Neuron (in vitro differentiated cells): Measurements from ENCODE around the gene PRKACG.

Experiments used
- H2AFZ ChIP-seq: one replicate; pipeline ENCODE4 v1.6.1; 2013; ENCODE audit warnings: low read depth, mild to moderate bottlenecking, inconsistent platforms, low read length, moderate library complexity
- H3K27me3 ChIP-seq: one replicate; pipeline ENCODE4 v1.6.1; 2013; ENCODE audit warnings: low read length; ENCODE audit not compliant: insufficient read depth
- H3K36me3 ChIP-seq: one replicate; pipeline ENCODE4 v1.6.1; 2013; ENCODE audit warnings: low read length; ENCODE audit not compliant: insufficient read depth
- H3K4me1 ChIP-seq: one replicate; pipeline ENCODE4 v1.6.1; 2013; ENCODE audit warnings: low read length; ENCODE audit not compliant: insufficient read depth
- H3K4me3 ChIP-seq: 2 replicates; pipeline ENCODE4 v1.5.1; 2013; ENCODE audit warnings: mild to moderate bottlenecking, low read length, moderate library complexity
- H3K9me3 ChIP-seq: one replicate; pipeline ENCODE4 v1.6.1; 2013; ENCODE audit warnings: low read length

Gene PRKACG

GRCh38 chr9:69036799-69037198 is 22.9 kb upstream of the PRKACG start:
- Histone ChIP-seq H3K4me3 (peak overlapping the region; percentile 75), H3K36me3 (no peaks in the 10 kb centered on the region), H3K27me3 (no peaks in the 10 kb centered on the region), H3K4me1 (peaks cover 7% of the 10 kb centered on the region), H2AFZ (no peak overlapping the region), H3K9me3 (no peaks in the 10 kb centered on the region)

GRCh38 chr9:69036309-69036708 is 22.4 kb upstream of the PRKACG start:
- H3K9me3 ChIP-seq = no peaks in the 10 kb centered on the region
- H3K27me3 ChIP-seq = no peaks in the 10 kb centered on the region
- H3K4me3 ChIP-seq = peak overlapping the region; percentile 75
- peak overlapping the region; percentile 94 for H2AFZ ChIP-seq
- peaks cover 7% of the 10 kb centered on the region for H3K4me1 ChIP-seq
- H3K36me3 ChIP-seq = no peaks in the 10 kb centered on the region

GRCh38 chr9:69035438-69036308 is 21.8 kb upstream of the PRKACG start, which contains the start of gene FXN:
Gene FXN (plus strand): TSS chr9:69035752. CDS start chr9:69035783, 31 bp downstream.
- no peaks in the 10 kb centered on the region for H3K27me3 ChIP-seq
- peak within 1 kb of the TSS; percentile 75 for H3K4me3 ChIP-seq
- peaks cover 7% of the 10 kb centered on the region for H3K4me1 ChIP-seq
- H2AFZ ChIP-seq = peak within 1 kb of the TSS; percentile 94
- no peaks in the 10 kb centered on the region for H3K36me3 ChIP-seq
- no peaks in the 10 kb centered on the region for H3K9me3 ChIP-seq

- Histone ChIP-seq H3K4me1 (peaks cover 7% of the 10 kb centered on the region), H2AFZ (no peak overlapping the region), H3K4me3 (no peak overlapping the region), H3K9me3 (peaks cover 2% of the 10 kb centered on the region), H3K36me3 (no peaks in the 10 kb centered on the region), H3K27me3 (no peaks in the 10 kb centered on the region)
These were observed 20.2 kb upstream of the PRKACG start for GRCh38 chr9:69034071-69034470.

GRCh38 chr9:69030851-69031645 is 17.1 kb upstream of the PRKACG start:
- Histone ChIP-seq H2AFZ (no peak overlapping the region), H3K9me3 (peaks cover 2% of the 10 kb centered on the region), H3K36me3 (no peaks in the 10 kb centered on the region), H3K27me3 (no peaks in the 10 kb centered on the region), H3K4me1 (no peaks in the 10 kb centered on the region), H3K4me3 (no peak overlapping the region)

GRCh38 chr9:69029535-69029934 is 15.6 kb upstream of the PRKACG start:
- Histone ChIP-seq H3K36me3 (no peaks in the 10 kb centered on the region), H2AFZ (no peak overlapping the region), H3K27me3 (no peaks in the 10 kb centered on the region), H3K9me3 (peaks cover 2% of the 10 kb centered on the region), H3K4me1 (no peaks in the 10 kb centered on the region), H3K4me3 (no peak overlapping the region)

- Histone ChIP-seq H3K27me3 (no peaks in the 10 kb centered on the region), H2AFZ (no peak overlapping the region), H3K4me3 (no peak overlapping the region), H3K4me1 (no peaks in the 10 kb centered on the region), H3K9me3 (peaks cover 2% of the 10 kb centered on the region), H3K36me3 (no peaks in the 10 kb centered on the region)
These were observed 14.8 kb upstream of the PRKACG start for GRCh38 chr9:69028754-69029153.

- Histone ChIP-seq H3K36me3 (no peaks in the 10 kb centered on the region), H3K4me1 (no peaks in the 10 kb centered on the region), H2AFZ (no peak overlapping the region), H3K4me3 (no peak overlapping the region), H3K9me3 (peaks cover 2% of the 10 kb centered on the region), H3K27me3 (no peaks in the 10 kb centered on the region)
These were observed 13.6 kb upstream of the PRKACG start for GRCh38 chr9:69027355-69028097.

- Histone ChIP-seq H3K9me3 (no peaks in the 10 kb centered on the region), H3K4me1 (no peaks in the 10 kb centered on the region), H3K36me3 (no peaks in the 10 kb centered on the region), H3K27me3 (no peaks in the 10 kb centered on the region), H3K4me3 (no peak overlapping the region), H2AFZ (no peak overlapping the region)
These were observed 9.7 kb upstream of the PRKACG start for GRCh38 chr9:69023650-69024049.

GRCh38 chr9:69020301-69021145 is 6.6 kb upstream of the PRKACG start:
- Histone ChIP-seq H3K4me1 (peaks cover 3% of the 10 kb centered on the region), H3K9me3 (no peaks in the 10 kb centered on the region), H3K4me3 (no peak overlapping the region), H3K36me3 (no peaks in the 10 kb centered on the region), H2AFZ (no peak overlapping the region), H3K27me3 (no peaks in the 10 kb centered on the region)

GRCh38 chr9:69019808-69020207 is 5.9 kb upstream of the PRKACG start:
- no peaks in the 10 kb centered on the region for H3K9me3 ChIP-seq
- no peak overlapping the region for H2AFZ ChIP-seq
- no peaks in the 10 kb centered on the region for H3K36me3 ChIP-seq
- peaks cover 3% of the 10 kb centered on the region for H3K4me1 ChIP-seq
- H3K27me3 ChIP-seq = no peaks in the 10 kb centered on the region
- H3K4me3 ChIP-seq = no peak overlapping the region

- Histone ChIP-seq H3K4me1 (peaks cover 3% of the 10 kb centered on the region), H3K36me3 (no peaks in the 10 kb centered on the region), H3K4me3 (no peak overlapping the region), H2AFZ (no peak overlapping the region), H3K27me3 (no peaks in the 10 kb centered on the region), H3K9me3 (no peaks in the 10 kb centered on the region)
These were observed 4.8 kb upstream of the PRKACG start for GRCh38 chr9:69018737-69019136.
